Stimulated activated effector memory CD8-positive, alpha-beta T cell treated with anti-CD3 and anti-CD28 coated beads, Interleukin-12 subunit alpha, Interleukin-12 subunit beta, amount 100 ng/mL, for 72 hours (primary cell): ENCODE results near the gene SMG7.

Experiments
- ATAC-seq: fragments of 150-1000 bp; cut with Tn5 transposase; 2 replicates; pipeline ENCODE4 v1.10.0; 2021
- DNase-seq, 2 donors: peaks; one replicate each; pipeline ENCODE4 v3.0.0; 2021 to 2022; ENCODE audit warnings: low spot score in 2 of 2
- H3K27ac Mint-ChIP-seq: one replicate; pipeline ENCODE4 v1.8.0; 2022; ENCODE audit warnings: mild to moderate bottlenecking, mixed read lengths
- H3K36me3 Mint-ChIP-seq: one replicate; pipeline ENCODE4 v1.8.0; 2022; ENCODE audit warnings: mild to moderate bottlenecking, mixed read lengths
- H3K4me1 Mint-ChIP-seq: one replicate; pipeline ENCODE4 v1.8.0; 2022; ENCODE audit warnings: mixed read lengths
- H3K4me3 Mint-ChIP-seq: one replicate; pipeline ENCODE4 v1.8.0; 2022; ENCODE audit warnings: mild to moderate bottlenecking, mixed read lengths
- H3K9me3 Mint-ChIP-seq: one replicate; pipeline ENCODE4 v1.8.0; 2022; ENCODE audit warnings: mixed read lengths

SMG7 gene

DNA sequence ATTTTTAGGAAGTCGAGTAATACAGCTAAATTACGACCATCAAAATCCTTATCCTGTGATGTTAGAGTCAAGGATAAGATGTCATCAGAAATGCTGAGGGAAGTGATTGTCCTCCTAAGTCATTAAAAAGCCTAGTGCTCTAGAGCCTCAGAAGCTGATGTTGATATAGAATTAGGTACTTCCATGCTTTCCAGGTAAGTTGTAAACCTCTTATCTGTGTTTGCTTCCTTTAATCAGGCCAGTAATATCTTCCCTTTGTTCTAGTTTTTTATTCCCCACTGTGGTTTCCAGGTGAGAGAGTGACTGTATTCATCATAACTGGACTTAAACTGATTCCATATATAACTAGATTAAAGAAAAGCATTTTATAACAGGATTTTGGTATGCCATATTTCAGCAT lies 44.4 kb downstream of the SMG7 start:
- no peaks in the 10 kb centered on the region for H3K9me3 Mint-ChIP-seq
- no peak for ATAC-seq
- no peak overlapping the region for H3K4me3 Mint-ChIP-seq
- H3K27ac Mint-ChIP-seq = no peak overlapping the region
- H3K4me1 Mint-ChIP-seq = peaks cover 10% of the 10 kb centered on the region
- H3K36me3 Mint-ChIP-seq = peaks cover 80% of the 10 kb centered on the region
- no peak for DNase-seq

DNA sequence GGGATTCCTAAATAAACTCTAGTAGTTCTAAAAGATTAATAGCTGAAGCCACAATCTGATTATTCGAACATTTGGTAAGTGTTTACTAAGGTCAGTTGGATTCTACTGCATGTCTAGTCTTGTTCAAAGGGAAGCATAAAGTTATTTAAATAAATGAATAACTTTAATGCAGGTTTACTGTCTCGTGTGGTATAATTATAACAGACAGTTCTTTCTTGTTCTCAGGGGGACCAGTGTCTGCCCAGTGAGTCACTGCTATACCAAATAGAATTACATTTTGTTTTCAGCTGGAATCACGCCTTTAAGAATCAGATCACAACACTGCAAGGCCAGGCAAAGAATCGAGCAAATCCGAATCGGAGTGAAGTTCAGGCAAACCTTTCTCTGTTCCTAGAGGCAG lies 45.1 kb downstream of the SMG7 start:
- no peak for ATAC-seq

DNA sequence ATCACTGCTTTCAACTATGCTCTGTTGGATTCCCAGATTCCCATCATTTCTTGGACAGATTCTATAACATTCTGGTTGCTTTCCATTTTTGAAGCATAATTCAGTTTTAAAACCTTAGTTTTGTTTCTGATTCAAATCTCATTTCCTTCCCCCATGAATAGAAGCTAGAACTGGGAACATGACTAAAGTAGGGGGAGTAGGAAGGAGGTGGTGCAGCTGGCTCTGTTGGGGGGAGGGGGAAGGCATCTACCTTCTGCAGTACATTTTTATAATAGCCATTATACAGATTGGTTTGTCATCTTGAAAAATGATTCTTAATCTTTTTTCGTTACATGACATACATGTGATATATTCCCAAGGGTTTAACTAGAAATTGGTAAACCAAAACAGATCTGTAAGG lies 48.1 kb downstream of the SMG7 start:
- DNase-seq = no peak
- Mint-ChIP-seq H3K4me3 (no peak overlapping the region), H3K36me3 (peaks cover 91% of the 10 kb centered on the region), H3K27ac (peak overlapping the region; percentile 62), H3K9me3 (no peaks in the 10 kb centered on the region), H3K4me1 (peaks cover 5% of the 10 kb centered on the region)
- ATAC-seq = no peak

More for the DNA sequence above, 45.1 kb downstream of the SMG7 start:
- Mint-ChIP-seq H3K4me3 (no peak overlapping the region), H3K27ac (no peak overlapping the region), H3K9me3 (no peaks in the 10 kb centered on the region), H3K4me1 (peaks cover 5% of the 10 kb centered on the region), H3K36me3 (peaks cover 86% of the 10 kb centered on the region)
- no peak for DNase-seq

DNA sequence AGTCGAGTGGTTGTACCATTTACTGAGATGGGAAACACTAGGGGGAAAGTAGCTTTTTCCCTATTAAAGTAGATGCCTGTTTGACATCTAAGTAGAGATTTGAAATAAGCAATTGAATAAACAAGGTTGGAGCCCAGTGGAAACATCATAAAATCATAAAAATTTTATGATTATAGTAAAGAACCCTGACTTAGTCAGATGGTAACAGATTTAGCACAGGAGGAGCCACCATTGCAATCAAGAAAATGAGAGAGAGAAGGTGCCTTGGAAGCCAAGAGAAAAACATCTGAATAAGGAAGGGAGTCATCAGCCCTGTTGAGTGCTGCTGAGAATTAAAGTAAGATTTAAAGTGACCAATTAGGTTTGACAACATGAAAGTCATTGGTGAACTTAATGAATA lies 49.8 kb downstream of the SMG7 start:
- no peak for DNase-seq
- H3K27ac Mint-ChIP-seq = no peak overlapping the region

DNA sequence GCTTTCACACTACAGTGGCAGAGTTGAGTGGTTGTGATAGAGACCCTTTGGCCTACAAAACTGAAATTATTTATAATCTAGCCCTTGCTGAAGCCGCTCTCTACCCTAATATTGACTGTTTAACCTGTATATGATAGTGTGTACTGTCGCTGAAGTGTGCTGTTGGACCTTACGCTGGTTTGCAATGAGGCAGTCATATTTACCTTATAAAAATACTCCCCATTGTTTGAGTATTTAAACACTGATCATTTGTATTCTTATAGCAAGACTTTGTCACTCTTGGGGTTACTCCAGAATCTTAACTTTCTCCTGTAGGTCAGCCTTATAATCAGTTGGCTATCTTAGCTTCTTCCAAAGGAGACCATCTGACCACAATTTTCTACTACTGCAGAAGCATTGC lies 56.3 kb downstream of the SMG7 start:
- no peak for ATAC-seq
- H3K4me3 Mint-ChIP-seq = no peak overlapping the region
- no peak for DNase-seq
- H3K4me1 Mint-ChIP-seq = no peaks in the 10 kb centered on the region
- peaks cover 99% of the 10 kb centered on the region for H3K36me3 Mint-ChIP-seq
- H3K9me3 Mint-ChIP-seq = no peaks in the 10 kb centered on the region
- no peak overlapping the region for H3K27ac Mint-ChIP-seq

More for the DNA sequence above, 49.8 kb downstream of the SMG7 start:
- peaks cover 90% of the 10 kb centered on the region for H3K36me3 Mint-ChIP-seq
- H3K9me3 Mint-ChIP-seq = no peaks in the 10 kb centered on the region
- peaks cover 5% of the 10 kb centered on the region for H3K4me1 Mint-ChIP-seq
- no peak for ATAC-seq
- H3K4me3 Mint-ChIP-seq = no peak overlapping the region

DNA sequence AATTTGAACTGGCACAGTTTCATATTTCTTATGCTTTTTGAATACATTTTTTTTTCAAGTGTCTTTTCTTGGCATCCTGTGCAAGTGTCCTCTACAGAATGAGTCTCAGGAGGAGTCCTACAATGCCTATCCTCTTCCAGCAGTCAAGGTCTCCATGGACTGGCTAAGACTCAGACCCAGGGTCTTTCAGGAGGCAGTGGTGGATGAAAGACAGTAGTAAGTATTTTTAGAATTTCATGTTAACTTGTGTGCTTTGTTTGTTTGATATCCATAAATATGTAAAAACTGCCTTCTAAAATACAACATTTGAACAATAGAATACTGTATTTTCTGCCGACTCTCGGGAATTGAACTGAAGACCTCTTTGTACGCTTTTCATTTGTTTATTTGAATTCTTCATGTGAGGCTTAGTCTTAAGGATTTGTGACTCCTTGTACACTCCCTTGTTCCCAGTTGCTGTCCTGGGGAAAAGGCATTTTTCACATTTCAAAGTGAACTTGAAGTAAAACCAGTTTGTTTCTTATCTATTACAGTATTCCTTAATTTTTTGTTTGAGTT lies 61.4 kb downstream of the SMG7 start:
- peaks cover 100% of the 10 kb centered on the region for H3K36me3 Mint-ChIP-seq
- H3K27ac Mint-ChIP-seq = peak overlapping the region; percentile 50
- no peaks in the 10 kb centered on the region for H3K9me3 Mint-ChIP-seq
- H3K4me3 Mint-ChIP-seq = no peak overlapping the region
- ATAC-seq = no peak
- no peaks in the 10 kb centered on the region for H3K4me1 Mint-ChIP-seq
- DNase-seq = no peak

DNA sequence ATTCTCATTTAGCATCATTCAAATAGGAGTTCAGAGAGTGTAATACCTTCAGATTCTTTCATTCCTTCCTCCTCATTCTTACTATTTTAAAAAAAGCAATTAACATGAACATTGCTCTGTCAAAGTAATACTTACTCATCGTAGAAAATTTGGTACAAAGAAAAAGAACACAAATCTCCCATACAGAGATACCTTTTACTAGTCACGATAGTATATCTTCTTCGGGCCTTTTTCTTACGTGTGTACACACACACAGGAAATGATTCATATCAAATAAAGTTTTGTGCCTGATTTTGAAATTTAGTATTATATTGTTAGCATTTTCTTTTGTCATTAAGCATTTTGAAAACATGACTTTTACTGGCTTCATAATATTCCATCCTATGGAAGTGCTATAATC lies 65.1 kb downstream of the SMG7 start:
- no peaks in the 10 kb centered on the region for H3K9me3 Mint-ChIP-seq
- no peak overlapping the region for H3K4me3 Mint-ChIP-seq
- ATAC-seq (no peak), DNase-seq (no peak)
- no peaks in the 10 kb centered on the region for H3K4me1 Mint-ChIP-seq
- no peak overlapping the region for H3K27ac Mint-ChIP-seq
- peaks cover 100% of the 10 kb centered on the region for H3K36me3 Mint-ChIP-seq

DNA sequence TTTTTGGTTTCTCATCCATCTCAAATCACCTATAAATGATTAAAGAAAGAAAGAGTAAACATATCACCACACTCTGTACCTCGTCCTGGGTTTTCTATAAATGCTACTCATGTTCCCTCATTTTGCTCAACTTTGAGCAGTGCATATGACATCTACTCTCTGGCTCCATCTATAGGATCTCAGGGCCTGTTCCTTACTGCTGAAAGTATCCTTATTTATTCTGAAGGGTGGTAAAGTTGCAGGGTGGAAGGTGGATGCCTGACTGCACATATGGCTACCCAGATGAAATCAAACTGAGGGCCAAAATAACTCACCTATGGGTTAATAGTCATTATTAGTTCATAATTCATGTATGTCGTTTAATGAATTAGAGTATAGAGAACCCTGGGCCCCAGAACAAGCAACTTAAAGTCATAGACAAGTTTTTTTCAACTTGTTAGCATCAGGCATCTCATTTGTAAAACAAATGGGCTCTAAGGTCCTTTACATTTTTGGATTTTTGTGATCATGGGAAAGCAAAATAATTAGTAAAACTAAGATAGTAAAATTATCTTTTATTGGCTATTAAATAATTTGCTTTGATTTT lies 71.4 kb downstream of the SMG7 start:
- DNase-seq (no peak), ATAC-seq (peak; percentile 76)
- Mint-ChIP-seq H3K36me3 (peaks cover 97% of the 10 kb centered on the region), H3K4me3 (no peak overlapping the region), H3K9me3 (no peaks in the 10 kb centered on the region), H3K27ac (no peak overlapping the region), H3K4me1 (no peaks in the 10 kb centered on the region)

DNA sequence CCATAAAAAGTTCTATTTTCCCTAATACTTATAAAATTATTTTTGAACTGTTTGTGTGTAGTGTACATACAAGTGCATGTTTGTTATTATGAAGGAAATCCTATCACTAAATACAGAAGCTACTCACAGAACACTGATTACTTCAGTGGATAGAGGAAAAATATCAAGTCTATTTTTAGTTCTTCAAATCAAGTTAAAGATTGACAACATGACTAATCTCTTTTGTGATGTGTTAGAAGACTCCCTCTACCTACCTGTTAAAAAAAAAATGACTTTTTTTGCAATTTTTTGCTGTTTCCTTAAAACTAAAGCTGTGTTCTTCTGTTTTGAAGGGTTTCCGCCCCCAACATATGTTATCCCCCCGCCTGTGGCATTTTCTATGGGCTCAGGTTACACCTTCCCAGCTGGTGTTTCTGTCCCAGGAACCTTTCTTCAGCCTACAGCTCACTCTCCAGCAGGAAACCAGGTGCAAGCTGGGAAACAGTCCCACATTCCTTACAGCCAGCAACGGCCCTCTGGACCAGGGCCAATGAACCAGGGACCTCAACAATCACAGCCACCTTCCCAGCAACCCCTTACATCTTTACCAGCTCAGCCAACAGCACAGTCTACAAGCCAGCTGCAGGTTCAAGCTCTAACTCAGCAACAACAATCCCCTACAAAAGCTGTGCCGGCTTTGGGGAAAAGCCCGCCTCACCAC lies 72.4 kb downstream of the SMG7 start:
- Mint-ChIP-seq H3K4me1 (no peaks in the 10 kb centered on the region), H3K9me3 (no peaks in the 10 kb centered on the region), H3K36me3 (peaks cover 97% of the 10 kb centered on the region), H3K4me3 (no peak overlapping the region), H3K27ac (no peak overlapping the region)
- DNase-seq (no peak), ATAC-seq (no peak)

DNA sequence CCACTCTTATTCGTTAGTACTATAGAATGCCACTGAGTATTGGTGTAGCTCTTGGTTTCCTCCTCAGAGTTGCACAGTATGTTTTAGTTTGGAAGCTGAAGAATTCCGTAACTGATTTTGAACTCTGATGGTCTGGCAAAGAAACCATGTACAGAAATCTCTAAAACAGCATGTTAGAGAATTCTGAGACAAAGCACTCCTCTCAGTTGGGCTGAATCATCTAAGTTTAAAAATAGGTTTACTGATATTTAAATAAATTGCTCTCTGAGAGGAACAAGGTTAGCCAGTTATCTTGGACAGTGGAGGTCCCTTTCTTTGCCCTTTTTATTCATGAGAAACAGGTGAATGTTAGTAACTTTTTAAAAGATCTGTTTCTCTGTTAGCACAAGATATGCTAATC lies 74.1 kb downstream of the SMG7 start:
- Mint-ChIP-seq H3K9me3 (no peaks in the 10 kb centered on the region), H3K27ac (no peak overlapping the region), H3K36me3 (peaks cover 97% of the 10 kb centered on the region), H3K4me3 (no peak overlapping the region), H3K4me1 (no peaks in the 10 kb centered on the region)
- ATAC-seq = no peak
- no peak for DNase-seq

DNA sequence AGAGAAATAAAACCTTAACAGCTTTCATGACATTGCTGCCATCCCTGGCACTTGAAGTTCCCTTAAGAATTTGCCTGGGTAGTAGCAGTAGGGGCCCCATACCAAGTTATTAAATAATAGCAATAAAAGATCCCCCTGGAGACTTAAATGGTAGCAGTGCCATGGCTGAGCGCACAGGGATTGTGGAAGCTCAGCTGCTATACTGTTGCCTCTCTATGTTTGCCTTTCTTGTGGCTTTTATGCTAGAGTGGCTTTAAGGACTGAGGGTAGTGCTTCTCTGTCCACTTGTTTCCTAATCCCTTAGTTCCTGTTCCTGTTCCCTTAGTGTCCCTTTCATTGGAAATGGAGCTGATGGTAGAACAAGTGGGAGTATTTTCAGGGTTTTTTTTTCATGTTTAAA lies 75.8 kb downstream of the SMG7 start:
- no peak overlapping the region for H3K4me3 Mint-ChIP-seq
- no peaks in the 10 kb centered on the region for H3K4me1 Mint-ChIP-seq
- DNase-seq = peak in 1 of 2 donors; percentile 38
- H3K9me3 Mint-ChIP-seq = no peaks in the 10 kb centered on the region
- no peak for ATAC-seq
- peak overlapping the region; percentile 40 for H3K27ac Mint-ChIP-seq
- H3K36me3 Mint-ChIP-seq = peaks cover 99% of the 10 kb centered on the region

DNA sequence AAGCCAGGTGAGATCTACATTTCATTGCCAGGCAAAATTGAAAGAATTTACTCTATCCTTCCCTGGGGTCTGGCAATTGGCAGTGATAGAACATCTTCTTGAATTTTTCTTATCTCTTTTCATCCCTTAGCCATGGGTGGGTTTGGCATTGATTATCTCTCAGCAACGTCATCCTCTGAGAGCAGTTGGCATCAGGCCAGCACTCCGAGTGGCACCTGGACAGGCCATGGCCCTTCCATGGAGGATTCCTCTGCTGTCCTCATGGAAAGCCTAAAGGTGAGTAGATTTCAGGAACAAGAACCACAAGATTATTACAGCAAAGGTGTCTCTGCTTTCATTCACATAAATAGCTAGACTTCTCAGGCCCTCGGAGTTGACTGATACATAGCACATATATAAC lies 78.6 kb downstream of the SMG7 start:
- DNase-seq (no peak), ATAC-seq (no peak)
- Mint-ChIP-seq H3K9me3 (no peaks in the 10 kb centered on the region), H3K4me1 (no peaks in the 10 kb centered on the region), H3K4me3 (no peak overlapping the region), H3K36me3 (peaks cover 93% of the 10 kb centered on the region), H3K27ac (peak overlapping the region; percentile 42)

DNA sequence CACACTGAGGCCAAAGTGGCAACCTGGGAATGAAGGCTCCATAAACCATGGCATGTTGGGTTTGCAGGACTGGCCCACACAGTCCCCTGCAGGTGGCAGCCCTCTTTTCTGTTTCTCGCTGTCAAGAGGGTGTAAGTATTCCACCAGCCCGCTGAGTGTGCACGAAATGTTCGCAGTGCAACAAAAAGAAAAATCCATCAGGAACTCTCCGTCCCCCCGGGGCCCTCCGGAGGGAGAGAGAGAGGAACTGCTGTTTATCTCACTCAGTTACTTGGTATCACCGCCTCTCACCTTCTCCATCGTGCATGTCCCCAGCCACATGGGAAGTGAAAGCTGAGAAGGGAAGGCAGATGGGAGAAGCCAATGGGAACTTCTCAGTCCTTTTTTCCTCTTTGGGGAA lies 79.6 kb downstream of the SMG7 start:
- H3K4me3 Mint-ChIP-seq = no peak overlapping the region
- no peak for DNase-seq
- peaks cover 89% of the 10 kb centered on the region for H3K36me3 Mint-ChIP-seq

DNA sequence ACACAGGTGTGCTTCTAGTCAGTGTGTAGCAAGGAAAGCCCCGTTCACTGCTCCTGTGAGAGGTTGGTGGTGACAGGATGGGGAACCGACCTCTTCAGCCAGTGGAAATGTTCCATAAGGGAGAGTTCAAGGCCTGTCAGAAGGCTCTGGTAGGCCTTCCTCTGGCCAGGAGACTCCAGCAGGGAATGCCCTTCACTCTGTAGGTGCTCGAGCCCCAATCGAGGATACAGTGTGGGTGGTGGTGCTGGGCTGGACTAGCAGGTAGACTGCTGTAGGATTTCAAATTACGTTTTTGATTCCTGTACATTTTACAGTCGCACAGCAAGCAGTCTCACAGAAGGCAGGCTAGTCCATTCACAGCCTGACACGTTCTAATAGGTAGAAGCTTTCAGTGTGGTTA lies 80.1 kb downstream of the SMG7 start:
- H3K9me3 Mint-ChIP-seq = no peaks in the 10 kb centered on the region
- no peak overlapping the region for H3K4me3 Mint-ChIP-seq
- H3K36me3 Mint-ChIP-seq = peaks cover 83% of the 10 kb centered on the region
- peak in 1 of 2 donors; percentile 36 for DNase-seq
- no peaks in the 10 kb centered on the region for H3K4me1 Mint-ChIP-seq
- no peak for ATAC-seq
- peak overlapping the region; percentile 67 for H3K27ac Mint-ChIP-seq

More for the DNA sequence above, 79.6 kb downstream of the SMG7 start:
- ATAC-seq = no peak
- H3K4me1 Mint-ChIP-seq = no peaks in the 10 kb centered on the region
- H3K27ac Mint-ChIP-seq = peak overlapping the region; percentile 42
- H3K9me3 Mint-ChIP-seq = no peaks in the 10 kb centered on the region

DNA sequence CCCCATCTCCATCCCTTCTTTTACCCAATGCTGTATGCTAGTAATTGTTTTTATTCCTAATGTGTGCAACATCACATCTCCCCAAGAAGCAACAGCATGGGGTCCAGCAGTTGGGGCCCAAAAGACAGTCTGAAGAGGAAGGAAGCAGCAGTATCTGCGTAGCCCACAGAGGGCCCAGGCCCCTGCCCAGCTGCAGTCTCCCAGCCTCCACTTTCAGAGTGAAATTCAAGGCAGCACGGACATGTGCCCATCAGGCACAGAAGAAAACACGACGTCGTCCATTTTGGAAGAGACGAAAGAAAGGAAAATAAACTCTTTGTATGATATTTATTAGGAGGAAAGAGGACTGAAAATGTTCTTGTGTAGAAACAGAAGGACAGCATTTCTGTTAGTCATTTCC lies 80.6 kb downstream of the SMG7 start:
- peaks cover 82% of the 10 kb centered on the region for H3K36me3 Mint-ChIP-seq
- no peaks in the 10 kb centered on the region for H3K9me3 Mint-ChIP-seq
- no peaks in the 10 kb centered on the region for H3K4me1 Mint-ChIP-seq
- DNase-seq = no peak
- peak overlapping the region; percentile 67 for H3K27ac Mint-ChIP-seq
- no peak for ATAC-seq
- H3K4me3 Mint-ChIP-seq = no peak overlapping the region

DNA sequence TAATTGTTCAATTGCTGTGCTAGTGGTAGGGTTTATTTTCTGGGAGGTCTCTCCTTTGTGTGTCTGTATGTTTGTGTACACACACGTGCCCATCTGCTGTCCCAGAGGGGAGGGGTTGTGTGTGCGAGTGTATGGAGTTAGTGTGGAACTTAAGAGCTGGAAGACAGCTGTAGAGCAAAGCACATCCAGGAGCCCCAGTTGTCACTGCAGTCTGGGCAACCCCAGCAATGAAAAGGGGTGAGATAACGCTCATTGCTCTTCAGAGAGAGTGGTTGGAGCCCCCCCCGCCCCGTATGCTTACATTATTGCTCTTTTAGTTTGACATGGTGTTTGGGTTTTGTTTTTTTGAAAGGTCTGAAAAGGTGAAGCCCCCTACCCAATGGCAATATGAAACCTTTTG lies 81.0 kb downstream of the SMG7 start:
- no peaks in the 10 kb centered on the region for H3K4me1 Mint-ChIP-seq
- ATAC-seq = no peak
- peaks cover 82% of the 10 kb centered on the region for H3K36me3 Mint-ChIP-seq
- no peak overlapping the region for H3K4me3 Mint-ChIP-seq
- peak overlapping the region; percentile 67 for H3K27ac Mint-ChIP-seq
- peak in 1 of 2 donors; percentile 40 for DNase-seq
- no peaks in the 10 kb centered on the region for H3K9me3 Mint-ChIP-seq
